Right lung (tissue), 5 donors: ENCODE results near the gene PCDHA11. TPM values are rescaled to one million over a fixed set of nuclear protein-coding genes. Genes with fewer than 3 reads are reported as not detected.

ENCODE experiments used
- polyA plus RNA-seq, 5 donors: library from polyadenylated mRNA; unstranded; fragments of 120-200 nt; gene quantifications; one replicate each; pipeline versions ENCODE4 v1.2.1 to v1.2.3, GENCODE V29; 2013; ENCODE audit warnings: inconsistent platforms in 1 of 5, low replicate concordance in 1 of 5; ENCODE audit not compliant: insufficient read length in 5 of 5, insufficient read depth in 1 of 5

PCDHA11 gene
- polyA plus RNA-seq, 5 donors, result 0.09 to 0.74 (median 0.32) TPM

Other genes starting within 250 kb of the PCDHA11 start
- gene CD14, start 235.8 kb upstream of the PCDHA11 start, polyA plus RNA-seq, result 10 to 100 TPM; 12.1 to 27.7 (median 16.8) TPM
- 10 to 100 TPM; 18.0 to 22.1 (median 20.0) TPM for gene TMCO6, start 229.5 kb upstream of the PCDHA11 start, polyA plus RNA-seq
- gene NDUFA2, start 221.3 kb upstream of the PCDHA11 start, polyA plus RNA-seq, result 10 to 100 TPM; 50.2 to 85.8 (median 61.8) TPM
- gene IK, start 221.1 kb upstream of the PCDHA11 start, polyA plus RNA-seq, result 100 to 1,000 TPM; 140 to 196 (median 152) TPM
- 10 to 100 TPM; 15.3 to 21.5 (median 20.5) TPM for gene WDR55, start 204.1 kb upstream of the PCDHA11 start, polyA plus RNA-seq
- under 1 TPM in 3 of 5 donors, not detected in 2; 0.55 to 0.70 (median 0.68) TPM for gene DND1, start 195.4 kb upstream of the PCDHA11 start, polyA plus RNA-seq
- gene HARS1, start 177.6 kb upstream of the PCDHA11 start, polyA plus RNA-seq, result 10 to 100 TPM; 71.4 to 77.3 (median 73.1) TPM
- 10 to 100 TPM; 42.4 to 56.4 (median 49.8) TPM for gene HARS2, start 177.5 kb upstream of the PCDHA11 start, polyA plus RNA-seq
- gene ZMAT2, start 168.5 kb upstream of the PCDHA11 start, polyA plus RNA-seq, result 100 to 1,000 TPM in 4 of 5 donors, 10 to 100 TPM in 1; 95.6 to 151 (median 114) TPM
- under 1 TPM; 0.07 to 0.18 (median 0.09) TPM for gene PCDHA1, start 82.8 kb upstream of the PCDHA11 start, polyA plus RNA-seq
- under 1 TPM; 0.14 to 0.34 (median 0.31) TPM for gene PCDHA2, start 74.1 kb upstream of the PCDHA11 start, polyA plus RNA-seq
- gene PCDHA3, start 67.9 kb upstream of the PCDHA11 start, polyA plus RNA-seq, result under 1 TPM; 0.19 to 0.40 (median 0.27) TPM
- gene PCDHA4, start 61.9 kb upstream of the PCDHA11 start, polyA plus RNA-seq, result under 1 TPM; 0.27 to 0.50 (median 0.44) TPM
- gene PCDHA5, start 47.3 kb upstream of the PCDHA11 start, polyA plus RNA-seq, result under 1 TPM; 0.06 to 0.12 (median 0.09) TPM
- gene PCDHA6, start 41.0 kb upstream of the PCDHA11 start, polyA plus RNA-seq, result under 1 TPM; 0.21 to 0.37 (median 0.29) TPM
- under 1 TPM; 0.32 to 0.67 (median 0.44) TPM for gene PCDHA7, start 34.7 kb upstream of the PCDHA11 start, polyA plus RNA-seq
- gene PCDHA8, start 27.8 kb upstream of the PCDHA11 start, polyA plus RNA-seq, result under 1 TPM; 0.04 to 0.21 (median 0.12) TPM
- under 1 TPM; 0.04 to 0.10 (median 0.05) TPM for gene PCDHA9, start 20.6 kb upstream of the PCDHA11 start, polyA plus RNA-seq
- under 1 TPM; 0.10 to 0.67 (median 0.36) TPM for gene PCDHA10, start 13.1 kb upstream of the PCDHA11 start, polyA plus RNA-seq
- gene PCDHA12, start 6.4 kb downstream of the PCDHA11 start, polyA plus RNA-seq, result under 1 TPM; 0.08 to 0.14 (median 0.09) TPM
- gene PCDHA13, start 13.2 kb downstream of the PCDHA11 start, polyA plus RNA-seq, result under 1 TPM; 0.08 to 0.42 (median 0.11) TPM
- gene PCDHAC1, start 57.3 kb downstream of the PCDHA11 start, polyA plus RNA-seq, result under 1 TPM; 0.23 to 0.53 (median 0.30) TPM
- gene PCDHAC2, start 97.5 kb downstream of the PCDHA11 start, polyA plus RNA-seq, result 1 to 10 TPM; 2.4 to 4.3 (median 3.5) TPM
- under 1 TPM; 0.06 to 0.20 (median 0.11) TPM for gene PCDHB1, start 182.4 kb downstream of the PCDHA11 start, polyA plus RNA-seq
- gene PCDHB2, start 225.7 kb downstream of the PCDHA11 start, polyA plus RNA-seq, result 10 to 100 TPM in 1 of 5 donors, 1 to 10 TPM in 4; 5.7 to 11.9 (median 7.5) TPM
- gene PCDHB3, start 231.5 kb downstream of the PCDHA11 start, polyA plus RNA-seq, result 1 to 10 TPM; 1.9 to 3.4 (median 2.8) TPM